HL-60 (cell line): ENCODE results near the gene IQSEC1.

Experiments used
- CTCF ChIP-seq: IDR thresholded peaks from one replicate; pipeline ENCODE4 v1.5.1; 2011; ENCODE audit warnings: low read length, control low read depth, inconsistent platforms; ENCODE audit not compliant: insufficient read depth
- POLR2AphosphoS5 ChIP-seq: IDR thresholded peaks from 2 replicates; pipeline ENCODE4 v1.6.1; 2012; ENCODE audit warnings: low read depth

- TF ChIP-seq POLR2AphosphoS5: no peak
- TF ChIP-seq CTCF: no peak
These were observed 77.6 kb downstream of the IQSEC1 start for GRCh38 chr3:12995389-12996180.
